DMS53 treated with DMSO at 0.1 percent for 48 hours (cell line): ENCODE measurements around the gene PNPLA1.

ENCODE experiments used
- DNase-seq: peaks from one replicate; lab custom pipeline; 2025; ENCODE audit not compliant: unreplicated experiment; lab: John Stamatoyannopoulos, UW

Gene PNPLA1

DNA sequence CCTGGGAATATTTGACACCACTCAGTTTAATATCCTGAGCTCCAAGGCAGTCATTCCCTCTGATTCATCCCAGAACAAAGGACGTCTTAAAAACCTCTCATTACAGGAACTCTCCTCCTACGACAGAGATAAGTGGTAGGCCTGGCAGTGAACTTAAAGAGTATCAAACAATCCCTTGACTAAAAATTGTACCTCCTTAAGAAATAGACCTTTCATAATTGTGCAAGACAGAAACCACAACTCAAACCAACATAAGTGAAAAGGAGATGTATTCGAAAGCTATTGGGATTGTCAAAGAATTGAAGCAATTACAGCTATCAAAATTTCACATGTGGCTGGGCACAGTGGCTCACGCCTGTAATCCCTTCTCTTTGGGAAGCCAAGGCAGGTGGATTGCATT lies 86.0 kb downstream of the PNPLA1 start:
- DNase-seq: no peak

DNA sequence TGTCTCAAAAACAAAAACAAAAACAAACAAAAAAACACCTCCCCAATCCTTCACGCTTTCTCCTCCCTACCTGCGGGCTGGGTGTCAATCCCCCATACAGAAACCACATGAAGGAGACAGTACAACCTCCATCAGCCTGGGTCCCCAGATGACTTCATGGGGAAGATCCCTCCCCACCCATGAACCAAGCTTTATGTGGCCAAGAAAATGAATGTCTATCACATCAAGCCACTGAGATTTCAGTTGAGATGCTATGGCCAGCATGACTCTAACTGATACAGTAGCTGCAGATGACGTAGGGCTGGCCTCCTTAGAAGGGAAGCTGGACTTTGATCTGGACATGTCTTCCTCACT lies 88.0 kb downstream of the PNPLA1 start:
- no peak for DNase-seq
